Panc1 (cell line): ENCODE results near the gene THBS4. TPM values are rescaled to one million over a fixed set of nuclear protein-coding genes. Genes with fewer than 3 reads are reported as not detected.

Source experiments
- ATAC-seq: fragments of 200-7000 bp; cut with Tn5 transposase; 2 replicates; pipeline ENCODE4 v1.9.1; 2020; ENCODE audit warnings: mild to moderate bottlenecking, moderate library complexity
- BruUV-seq: library from RNA; stranded (reverse); fragments of 400-500 nt; replicated peaks from 2 replicates; lab custom pipeline; 2021; lab: Mats Ljungman, UMichigan
- CTCF ChIA-PET: fragments of 300-600 bp; sonication (Branson Sonifier 250); formaldehyde crosslinking; loops from one replicate; lab custom pipeline; 2022; ENCODE audit warnings: antibody characterized with exemption; lab: Charles Lee
- POLR2A ChIA-PET: fragments of 300-600 bp; sonication (Branson Sonifier 250); formaldehyde crosslinking; loops from one replicate; lab custom pipeline; 2022; ENCODE audit warnings: antibody characterized with exemption; lab: Charles Lee
- DNase-seq: peaks from one replicate; pipeline ENCODE4 v3.0.0-alpha.2; 2010; ENCODE audit warnings: low read depth, low spot score
- H3K27ac ChIP-seq: 2 replicates; pipeline ENCODE4 v1.5.1; 2011; ENCODE audit warnings: mild to moderate bottlenecking, low read length, inconsistent platforms
- H3K27me3 ChIP-seq: fragments of 200-500 bp; sonication (Bioruptor generic); 2 replicates; pipeline ENCODE4 v1.6.0; 2014; ENCODE audit warnings: low read length, inconsistent platforms; ENCODE audit not compliant: control insufficient read depth, insufficient read depth
- H3K36me3 ChIP-seq: fragments of 200-500 bp; sonication (Bioruptor generic); 2 replicates; pipeline ENCODE4 v1.5.1; 2014; ENCODE audit warnings: inconsistent platforms, mild to moderate bottlenecking, low read length, moderate library complexity; ENCODE audit not compliant: control insufficient read depth, insufficient read depth
- H3K4me1 ChIP-seq: 2 replicates; pipeline ENCODE4 v1.5.1; 2011; ENCODE audit warnings: inconsistent platforms, mild to moderate bottlenecking, low read length, moderate library complexity; ENCODE audit not compliant: control insufficient read depth, insufficient read depth
- H3K4me3 ChIP-seq, 2 experiments: 2 replicates each; pipeline ENCODE4 v1.5.1; 2011 to 2012; ENCODE audit warnings: low read depth in 2 of 2, low read length in 2 of 2, mild to moderate bottlenecking in 2 of 2, inconsistent platforms in 1 of 2, moderate library complexity in 1 of 2
- H3K9me3 ChIP-seq: fragments of 200-500 bp; sonication (Bioruptor generic); 2 replicates; pipeline ENCODE4 v1.5.1; 2014; ENCODE audit warnings: low read depth, mild to moderate bottlenecking, inconsistent platforms, low read length, moderate library complexity; ENCODE audit not compliant: control insufficient read depth, insufficient read depth
- POLR2AphosphoS5 ChIP-seq: IDR thresholded peaks from 2 replicates; pipeline ENCODE4 v1.6.1; 2012; ENCODE audit warnings: mild to moderate bottlenecking, low read depth, low read length, moderate library complexity
- SIN3A ChIP-seq: IDR thresholded peaks from 2 replicates; pipeline ENCODE4 v1.6.1; 2012; ENCODE audit warnings: low read depth, mild to moderate bottlenecking, low read length, moderate library complexity, borderline replicate concordance; ENCODE audit not compliant: insufficient read depth
- TCF7L2 ChIP-seq: IDR thresholded peaks from 2 replicates; pipeline ENCODE4 v1.6.1; 2011; ENCODE audit warnings: mild to moderate bottlenecking, low read depth, low read length, inconsistent platforms
- in situ Hi-C: cut with HindIII; loops from 2 replicates; pipeline ENCODE4 v1.10.0; 2016; ENCODE audit warnings: low sequenced_read_pairs, low pct_unique_long_range_greater_than_20kb
- intact Hi-C: fragments of 100-400 bp; cut with micrococcal nuclease; formaldehyde crosslinking; loops from one replicate; pipeline ENCODE4 v1.10.0; 2022; ENCODE audit not compliant: unreplicated experiment
- total RNA-seq: library from RNA; stranded (reverse); gene quantifications from one replicate; pipeline ENCODE4 v1.2.1, GENCODE V29; 2021; ENCODE audit not compliant: unreplicated experiment
- TF ChIP-seq, protein P1 (sequence below), 2 experiments: IDR thresholded peaks; 2 replicates each; pipeline ENCODE4 v1.6.1; 2011 to 2012; ENCODE audit warnings: low read depth in 2 of 2, control low read depth in 1 of 2, low read length in 1 of 2, mild to moderate bottlenecking in 1 of 2, moderate library complexity in 1 of 2; ENCODE audit not compliant: insufficient read depth in 1 of 2
- TF ChIP-seq, protein P2 (sequence below): fragments of 450-650 bp; IDR thresholded peaks from 2 replicates; pipeline ENCODE4 v1.5.1; 2017; ENCODE audit warnings: mild to moderate bottlenecking

Gene THBS4
- total RNA-seq, 1 experiment from 2014 or later = 0.31 TPM

DNA sequence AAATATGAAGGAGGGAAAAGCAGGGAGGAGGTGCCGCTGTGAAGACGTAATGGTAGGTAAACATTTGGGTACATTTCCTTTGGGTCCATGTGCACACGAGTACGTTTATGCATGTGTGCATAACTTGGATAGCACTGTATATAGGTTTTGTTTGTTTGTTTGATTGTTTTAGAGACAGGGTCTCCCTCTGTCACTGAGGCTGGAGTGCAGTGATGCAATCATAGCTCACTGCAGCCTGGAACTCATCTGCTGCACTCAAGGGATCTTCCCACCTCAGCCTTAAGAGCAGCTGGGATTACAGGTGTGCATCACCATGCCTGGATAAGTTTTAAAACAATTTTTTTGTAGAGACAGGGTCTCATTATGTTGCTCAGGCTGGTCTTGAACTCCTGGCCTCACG lies 94.0 kb downstream of the THBS4 start:
- ChIA-PET CTCF (no interaction called here), POLR2A (no interaction called here)
- H3K27ac ChIP-seq = no peak overlapping the region
- H3K9me3 ChIP-seq = no peaks in the 10 kb centered on the region
- no peak overlapping the region for H3K4me3 ChIP-seq
- no peak for ATAC-seq
- TF ChIP-seq SIN3A (no peak), POLR2AphosphoS5 (no peak), TCF7L2 (no peak)
- TF ChIP-seq, protein P1, sequence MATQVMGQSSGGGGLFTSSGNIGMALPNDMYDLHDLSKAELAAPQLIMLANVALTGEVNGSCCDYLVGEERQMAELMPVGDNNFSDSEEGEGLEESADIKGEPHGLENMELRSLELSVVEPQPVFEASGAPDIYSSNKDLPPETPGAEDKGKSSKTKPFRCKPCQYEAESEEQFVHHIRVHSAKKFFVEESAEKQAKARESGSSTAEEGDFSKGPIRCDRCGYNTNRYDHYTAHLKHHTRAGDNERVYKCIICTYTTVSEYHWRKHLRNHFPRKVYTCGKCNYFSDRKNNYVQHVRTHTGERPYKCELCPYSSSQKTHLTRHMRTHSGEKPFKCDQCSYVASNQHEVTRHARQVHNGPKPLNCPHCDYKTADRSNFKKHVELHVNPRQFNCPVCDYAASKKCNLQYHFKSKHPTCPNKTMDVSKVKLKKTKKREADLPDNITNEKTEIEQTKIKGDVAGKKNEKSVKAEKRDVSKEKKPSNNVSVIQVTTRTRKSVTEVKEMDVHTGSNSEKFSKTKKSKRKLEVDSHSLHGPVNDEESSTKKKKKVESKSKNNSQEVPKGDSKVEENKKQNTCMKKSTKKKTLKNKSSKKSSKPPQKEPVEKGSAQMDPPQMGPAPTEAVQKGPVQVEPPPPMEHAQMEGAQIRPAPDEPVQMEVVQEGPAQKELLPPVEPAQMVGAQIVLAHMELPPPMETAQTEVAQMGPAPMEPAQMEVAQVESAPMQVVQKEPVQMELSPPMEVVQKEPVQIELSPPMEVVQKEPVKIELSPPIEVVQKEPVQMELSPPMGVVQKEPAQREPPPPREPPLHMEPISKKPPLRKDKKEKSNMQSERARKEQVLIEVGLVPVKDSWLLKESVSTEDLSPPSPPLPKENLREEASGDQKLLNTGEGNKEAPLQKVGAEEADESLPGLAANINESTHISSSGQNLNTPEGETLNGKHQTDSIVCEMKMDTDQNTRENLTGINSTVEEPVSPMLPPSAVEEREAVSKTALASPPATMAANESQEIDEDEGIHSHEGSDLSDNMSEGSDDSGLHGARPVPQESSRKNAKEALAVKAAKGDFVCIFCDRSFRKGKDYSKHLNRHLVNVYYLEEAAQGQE (IDR thresholded peaks at IDR 0.05; ENCODE audit: insufficient read depth in 1 of 2, low read depth in 2 of 2, low read length in 1 of 2) = no peak
- TF ChIP-seq, protein P2, sequence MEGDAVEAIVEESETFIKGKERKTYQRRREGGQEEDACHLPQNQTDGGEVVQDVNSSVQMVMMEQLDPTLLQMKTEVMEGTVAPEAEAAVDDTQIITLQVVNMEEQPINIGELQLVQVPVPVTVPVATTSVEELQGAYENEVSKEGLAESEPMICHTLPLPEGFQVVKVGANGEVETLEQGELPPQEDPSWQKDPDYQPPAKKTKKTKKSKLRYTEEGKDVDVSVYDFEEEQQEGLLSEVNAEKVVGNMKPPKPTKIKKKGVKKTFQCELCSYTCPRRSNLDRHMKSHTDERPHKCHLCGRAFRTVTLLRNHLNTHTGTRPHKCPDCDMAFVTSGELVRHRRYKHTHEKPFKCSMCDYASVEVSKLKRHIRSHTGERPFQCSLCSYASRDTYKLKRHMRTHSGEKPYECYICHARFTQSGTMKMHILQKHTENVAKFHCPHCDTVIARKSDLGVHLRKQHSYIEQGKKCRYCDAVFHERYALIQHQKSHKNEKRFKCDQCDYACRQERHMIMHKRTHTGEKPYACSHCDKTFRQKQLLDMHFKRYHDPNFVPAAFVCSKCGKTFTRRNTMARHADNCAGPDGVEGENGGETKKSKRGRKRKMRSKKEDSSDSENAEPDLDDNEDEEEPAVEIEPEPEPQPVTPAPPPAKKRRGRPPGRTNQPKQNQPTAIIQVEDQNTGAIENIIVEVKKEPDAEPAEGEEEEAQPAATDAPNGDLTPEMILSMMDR = no peak
- intact Hi-C loops (no loop called here), in situ Hi-C loops (no loop called here)
- no TSS peak for BruUV-seq
- H3K27me3 ChIP-seq = no peaks in the 10 kb centered on the region
- no peak for DNase-seq
- H3K4me1 ChIP-seq = no peaks in the 10 kb centered on the region
- no peaks in the 10 kb centered on the region for H3K36me3 ChIP-seq

Other genes with a start within 250 kb of the THBS4 start
- 18.1 TPM for gene MTX3, start 44.1 kb upstream of the THBS4 start, total RNA-seq
- gene SERINC5, start 220.7 kb downstream of the THBS4 start, total RNA-seq = 70.6 TPM